Measurements from ENCODE around the gene PEX5L.
"Not testable (repeated sequence)": the region's sequence is repeated elsewhere in the genome, so short reads cannot be mapped to it uniquely, and the experiment has no call there.

Gene PEX5L

GRCh38 chr3:180068023-180068422 lies 31.3 kb upstream of the PEX5L start:
- DNase-seq (ENCODE audit: insufficient read length, low spot score) (no peak), FAIRE-seq (no peak)
- TF ChIP-seq, protein P1, sequence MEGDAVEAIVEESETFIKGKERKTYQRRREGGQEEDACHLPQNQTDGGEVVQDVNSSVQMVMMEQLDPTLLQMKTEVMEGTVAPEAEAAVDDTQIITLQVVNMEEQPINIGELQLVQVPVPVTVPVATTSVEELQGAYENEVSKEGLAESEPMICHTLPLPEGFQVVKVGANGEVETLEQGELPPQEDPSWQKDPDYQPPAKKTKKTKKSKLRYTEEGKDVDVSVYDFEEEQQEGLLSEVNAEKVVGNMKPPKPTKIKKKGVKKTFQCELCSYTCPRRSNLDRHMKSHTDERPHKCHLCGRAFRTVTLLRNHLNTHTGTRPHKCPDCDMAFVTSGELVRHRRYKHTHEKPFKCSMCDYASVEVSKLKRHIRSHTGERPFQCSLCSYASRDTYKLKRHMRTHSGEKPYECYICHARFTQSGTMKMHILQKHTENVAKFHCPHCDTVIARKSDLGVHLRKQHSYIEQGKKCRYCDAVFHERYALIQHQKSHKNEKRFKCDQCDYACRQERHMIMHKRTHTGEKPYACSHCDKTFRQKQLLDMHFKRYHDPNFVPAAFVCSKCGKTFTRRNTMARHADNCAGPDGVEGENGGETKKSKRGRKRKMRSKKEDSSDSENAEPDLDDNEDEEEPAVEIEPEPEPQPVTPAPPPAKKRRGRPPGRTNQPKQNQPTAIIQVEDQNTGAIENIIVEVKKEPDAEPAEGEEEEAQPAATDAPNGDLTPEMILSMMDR (IDR thresholded peaks at IDR 0.05; ENCODE audit: insufficient read depth, missing control alignments): no peak

GRCh38 chr3:180066598-180066997 lies 29.9 kb upstream of the PEX5L start:
- TF ChIP-seq, protein P1 (IDR thresholded peaks at IDR 0.05; ENCODE audit: insufficient read depth, missing control alignments): no peak
- DNase-seq (ENCODE audit: insufficient read length, low spot score): no peak
- FAIRE-seq: no peak

GRCh38 chr3:180063783-180064182 lies 27.0 kb upstream of the PEX5L start:
- no peak for FAIRE-seq

GRCh38 chr3:180062771-180063170 lies 26.0 kb upstream of the PEX5L start:
- DNase-seq (ENCODE audit: insufficient read length, low spot score) (no peak), FAIRE-seq (no peak)
- TF ChIP-seq, protein P1 (IDR thresholded peaks at IDR 0.05; ENCODE audit: insufficient read depth, missing control alignments): no peak

More at GRCh38 chr3:180063783-180064182, 27.0 kb upstream of the PEX5L start:
- no peak for DNase-seq (ENCODE audit: insufficient read length, low spot score)
- TF ChIP-seq, protein P1 (IDR thresholded peaks at IDR 0.05; ENCODE audit: insufficient read depth, missing control alignments): no peak

DNA sequence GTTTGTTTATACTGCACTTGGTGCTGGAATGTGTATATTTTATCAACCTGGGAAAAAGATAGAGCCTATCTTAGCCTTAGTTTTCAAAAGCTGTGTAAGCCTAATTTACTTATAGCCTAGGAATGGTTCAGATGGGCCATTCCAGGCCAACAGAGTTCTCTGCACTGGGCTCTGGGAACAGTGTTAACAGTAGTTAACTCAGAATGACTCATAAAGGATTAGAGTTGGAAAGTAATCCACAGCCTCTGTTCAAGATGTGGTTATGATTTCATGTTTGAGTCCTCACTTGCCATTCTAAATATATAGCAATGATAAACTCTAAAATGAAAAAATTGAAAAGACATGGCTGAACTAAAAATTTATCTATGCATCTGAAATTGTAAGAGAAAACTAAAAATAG lies 22.6 kb upstream of the PEX5L start:
- TF ChIP-seq, protein P1 (IDR thresholded peaks at IDR 0.05; ENCODE audit: insufficient read depth, missing control alignments): no peak
- no peak for FAIRE-seq

DNA sequence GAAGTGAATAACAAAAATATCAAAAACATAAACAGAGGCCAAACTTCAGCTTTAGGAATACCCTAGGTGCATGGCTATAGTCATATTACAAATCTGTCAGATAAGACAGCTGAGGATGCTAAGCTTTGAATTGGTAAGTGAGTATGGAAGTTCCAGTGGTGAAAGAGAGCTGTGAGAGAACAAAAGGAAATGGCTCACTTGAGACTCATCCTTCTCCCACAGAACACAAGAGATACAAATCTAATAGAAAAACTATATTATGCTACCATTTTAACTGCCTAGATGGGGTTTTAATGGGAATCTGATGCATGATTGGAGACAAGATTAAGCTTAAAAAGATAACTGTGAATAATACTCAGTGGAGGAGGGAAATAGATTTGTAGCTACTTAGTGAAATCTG lies 21.5 kb upstream of the PEX5L start:
- no peak for DNase-seq (ENCODE audit: insufficient read length, low spot score)
- no peak for FAIRE-seq
- TF ChIP-seq, protein P1 (IDR thresholded peaks at IDR 0.05; ENCODE audit: insufficient read depth, missing control alignments): no peak

More for the DNA sequence above, 22.6 kb upstream of the PEX5L start:
- no peak for DNase-seq (ENCODE audit: insufficient read length, low spot score)

- not testable (repeated sequence) for DNase-seq (ENCODE audit: insufficient read length, low spot score); FAIRE-seq
Measured at GRCh38 chr3:180055656-180056055, 18.9 kb upstream of the PEX5L start.

- TF ChIP-seq, protein P1 (IDR thresholded peaks at IDR 0.05; ENCODE audit: insufficient read depth, missing control alignments): no peak
- no peak for DNase-seq (ENCODE audit: insufficient read length, low spot score)
- FAIRE-seq: no peak
Measured at GRCh38 chr3:180049391-180049790, 12.7 kb upstream of the PEX5L start.

Measured in D721Med (cell line).